ENCODE measurements around the gene SPON2.

SPON2 gene

DNA sequence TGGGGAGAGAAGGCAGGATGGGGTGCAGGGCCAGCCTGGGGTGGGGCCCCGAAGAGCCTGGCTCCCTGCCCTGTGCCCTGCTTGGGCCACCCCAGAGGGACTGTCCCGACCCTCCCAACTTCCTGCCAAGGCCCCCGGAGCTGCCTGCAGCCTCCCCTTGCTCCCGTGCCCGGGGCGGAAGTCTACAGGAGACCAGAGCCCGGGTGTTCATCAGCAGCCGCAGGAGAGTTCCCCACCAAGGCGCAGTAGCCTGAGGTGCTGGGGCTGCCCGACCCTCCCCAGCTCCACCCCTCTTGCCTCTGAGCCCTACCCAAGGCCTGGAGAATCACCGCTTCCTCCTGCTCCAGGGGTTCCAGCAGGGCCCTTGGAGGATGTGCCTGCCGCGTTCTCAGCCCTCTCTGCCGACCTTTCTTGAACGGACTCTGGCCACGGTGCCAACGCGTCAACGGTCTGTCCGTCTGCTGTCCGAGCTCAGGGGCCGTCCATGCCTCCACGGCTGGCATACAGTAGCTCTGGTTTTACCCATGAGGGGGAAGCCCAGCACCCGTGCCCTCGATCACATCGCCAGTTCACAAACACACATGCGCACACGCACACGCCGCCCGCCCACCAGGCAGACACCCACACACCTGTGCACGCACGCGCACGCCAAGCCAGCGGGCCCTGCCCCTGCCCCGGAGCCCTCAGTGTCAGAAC, 36.0 kb upstream of the SPON2 start:
- no peak for DNase-seq

DNA sequence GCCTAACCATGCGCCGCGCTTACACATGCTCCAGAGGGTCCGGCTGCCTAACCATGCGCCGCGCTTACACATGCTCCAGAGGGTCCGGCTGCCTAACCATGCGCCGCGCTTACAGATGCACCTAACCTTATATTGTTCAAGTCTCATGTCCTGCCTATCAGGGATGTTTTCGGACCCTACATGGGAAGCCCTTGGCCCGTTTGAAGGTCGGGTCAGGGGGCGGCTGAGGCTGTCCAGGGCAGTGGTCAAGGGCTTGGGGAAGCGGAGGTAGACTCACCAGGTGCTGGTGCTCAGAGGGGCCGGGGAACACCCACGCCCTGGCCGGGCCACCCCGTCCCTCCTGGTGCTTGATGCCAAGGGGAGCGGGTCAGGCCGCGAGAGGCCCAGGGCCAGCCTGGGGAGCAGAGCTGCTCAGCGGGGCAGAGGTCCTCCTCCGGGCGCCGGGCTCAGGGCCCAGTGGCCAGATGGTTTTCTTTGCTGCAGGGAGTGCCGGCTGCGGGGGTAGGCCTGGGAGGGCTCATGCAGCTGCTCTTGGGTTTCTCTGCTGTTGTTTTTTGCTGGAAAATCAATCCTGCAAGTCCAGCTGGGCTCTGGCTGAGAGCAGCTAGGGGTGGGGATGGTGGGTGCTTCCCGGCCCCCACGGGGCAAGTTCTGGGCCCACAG, 35.4 kb upstream of the SPON2 start:
- DNase-seq = peak; percentile 53 to 55

DNA sequence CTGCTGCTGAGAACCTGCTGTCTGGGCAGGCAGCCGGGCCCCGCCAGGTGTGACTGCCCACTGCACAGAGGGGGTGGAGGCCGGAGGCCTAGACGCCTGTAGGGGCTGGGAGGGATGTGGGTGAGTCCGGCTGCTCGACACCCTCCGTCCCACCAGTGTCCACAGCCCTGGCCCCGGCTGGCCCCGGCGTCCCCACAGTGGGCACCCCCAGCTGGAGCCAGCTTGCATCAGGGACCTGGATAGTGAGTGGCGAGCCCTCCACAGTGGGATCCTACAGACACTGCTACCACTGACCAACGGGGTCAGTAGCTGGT, 34.7 kb upstream of the SPON2 start:
- DNase-seq = no peak

DNA sequence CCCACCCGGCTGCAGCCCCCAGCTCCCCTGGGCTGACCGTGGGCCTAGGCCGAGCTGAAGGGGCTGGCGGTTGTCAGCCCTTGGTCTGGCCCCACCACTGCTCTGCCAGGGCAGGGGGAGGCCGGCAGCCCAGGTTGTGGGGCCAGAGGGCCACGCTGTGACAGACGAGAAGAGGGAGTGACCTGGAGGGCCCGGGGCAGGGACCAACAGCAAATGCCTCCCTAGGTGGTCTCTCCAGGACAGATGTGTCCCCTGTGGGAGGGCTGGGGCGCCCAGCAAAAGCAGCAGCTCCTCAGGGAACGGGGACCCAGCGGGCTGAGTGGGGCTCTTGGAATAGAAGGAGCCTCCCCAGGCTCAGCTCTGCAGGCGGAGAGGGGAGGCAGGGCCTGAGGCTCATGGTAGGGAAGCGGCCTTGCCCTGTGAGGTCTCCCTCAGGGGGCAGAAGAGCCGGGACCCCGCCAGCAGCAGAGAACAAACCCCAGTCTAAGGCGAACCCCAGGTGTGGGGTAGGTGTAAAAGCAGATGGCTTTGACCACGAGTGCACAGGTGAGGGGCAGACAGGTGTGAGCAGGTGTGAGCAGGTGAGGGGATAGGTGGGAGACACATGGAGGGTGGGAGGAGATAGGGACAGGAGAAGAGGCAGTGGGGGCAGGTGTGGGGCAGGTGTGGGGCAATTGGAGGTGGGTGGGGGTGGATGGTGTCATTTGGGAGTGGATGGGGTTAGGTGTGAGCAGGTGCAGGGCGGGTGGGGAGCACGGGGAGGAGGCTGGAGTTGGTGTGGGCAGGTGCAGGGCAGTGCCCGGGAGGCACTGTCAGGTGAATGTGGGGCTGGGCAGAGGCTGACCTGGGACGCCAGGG, 34.1 kb upstream of the SPON2 start:
- DNase-seq = no peak

DNA sequence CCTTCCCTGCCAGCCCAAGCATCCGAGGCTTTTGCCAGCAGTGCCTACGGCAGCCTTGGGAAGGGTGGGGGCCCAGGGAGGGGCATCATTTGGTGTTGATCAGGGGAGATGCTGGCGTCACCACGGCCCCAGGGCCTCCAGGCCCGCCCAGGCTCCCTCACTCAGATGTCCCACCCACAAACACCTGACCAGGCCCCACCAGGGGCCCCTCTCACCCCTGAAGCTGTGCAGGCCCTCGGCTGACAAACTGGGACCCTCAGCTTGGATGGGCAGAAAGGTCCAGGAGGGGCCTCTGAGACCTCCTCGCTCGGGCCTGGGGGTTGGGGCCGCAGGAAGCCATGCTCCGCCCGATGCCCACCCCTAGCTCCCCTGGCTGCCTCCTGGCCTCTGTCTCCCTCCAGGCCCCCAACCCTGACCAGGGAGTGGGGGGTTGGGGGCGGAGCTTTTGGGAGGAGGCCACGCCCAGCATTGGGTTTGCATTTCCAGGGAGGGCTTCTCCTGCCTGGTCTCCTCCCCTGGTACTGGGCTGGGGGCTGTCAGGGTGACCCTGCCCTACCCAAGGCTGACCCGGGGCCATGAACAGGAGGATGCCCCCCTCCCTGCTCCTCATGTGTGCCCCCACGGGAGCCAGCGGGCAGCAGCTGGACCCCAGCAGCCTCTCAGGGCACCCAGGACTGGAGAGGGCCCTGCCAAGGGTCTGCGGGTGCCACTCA, 33.4 kb upstream of the SPON2 start:
- no peak for DNase-seq

DNA sequence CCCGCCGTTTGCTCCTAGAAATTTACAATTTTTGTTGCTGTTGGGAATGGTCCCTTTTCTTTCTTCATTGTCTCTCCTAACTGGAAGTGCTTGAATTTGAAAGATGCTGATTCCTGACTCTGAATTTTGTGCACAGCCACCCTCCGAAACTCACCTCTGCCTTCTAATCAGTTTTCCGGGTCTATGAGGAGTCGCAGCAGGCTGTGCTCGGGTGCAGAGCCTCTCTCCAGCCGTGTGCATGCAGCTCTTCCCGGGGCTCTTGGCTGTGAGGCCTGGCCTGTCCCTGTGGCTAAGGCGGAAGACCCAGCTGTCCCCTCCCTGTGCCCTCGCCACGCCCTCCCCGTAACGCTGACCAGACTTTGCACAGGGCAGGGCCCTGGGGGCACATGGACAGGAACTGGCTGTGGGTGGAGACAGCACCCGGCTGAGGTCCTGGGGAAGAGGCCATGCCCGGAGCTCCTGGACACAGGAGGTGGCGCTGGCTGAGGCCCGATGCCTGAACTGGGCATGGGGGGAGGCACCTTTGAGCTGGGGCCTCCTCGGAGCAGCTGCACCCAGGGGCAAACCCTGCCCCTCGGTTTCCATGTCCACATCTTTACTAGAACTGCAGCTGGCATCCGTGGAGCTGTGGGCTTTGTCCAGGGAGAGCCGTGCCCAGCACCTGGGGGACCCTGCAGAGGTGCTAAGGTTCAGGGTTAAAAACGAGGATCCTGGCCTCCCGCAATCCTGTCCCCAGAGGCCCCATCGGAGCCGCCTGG, 32.6 kb upstream of the SPON2 start:
- DNase-seq = no peak

DNA sequence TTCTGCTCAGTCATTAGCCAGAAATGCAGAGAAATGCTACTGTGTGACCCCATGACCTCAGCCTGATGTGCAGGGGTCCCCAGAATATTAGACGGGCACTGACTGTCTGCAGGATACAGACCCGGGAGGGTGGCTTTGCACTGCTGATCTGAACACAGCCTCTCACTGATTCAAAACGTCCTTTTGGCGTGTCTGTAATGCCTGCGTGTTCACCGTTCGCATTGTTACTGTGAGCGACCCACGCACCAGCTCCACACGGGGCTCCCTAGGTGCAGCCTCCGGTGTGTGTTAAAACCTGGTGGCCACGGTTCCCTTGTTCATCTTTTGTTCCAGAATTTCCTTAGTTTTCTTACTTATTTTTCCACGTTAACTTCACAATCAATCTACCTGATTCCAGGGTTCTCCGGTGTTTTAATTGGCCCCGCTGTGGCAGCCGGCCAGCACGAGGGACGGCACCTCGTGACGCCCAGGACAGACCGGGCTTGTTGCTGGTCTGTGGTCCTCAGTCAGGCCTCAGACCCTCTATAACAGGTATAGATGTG, 32.0 kb upstream of the SPON2 start:
- DNase-seq = no peak

DNA sequence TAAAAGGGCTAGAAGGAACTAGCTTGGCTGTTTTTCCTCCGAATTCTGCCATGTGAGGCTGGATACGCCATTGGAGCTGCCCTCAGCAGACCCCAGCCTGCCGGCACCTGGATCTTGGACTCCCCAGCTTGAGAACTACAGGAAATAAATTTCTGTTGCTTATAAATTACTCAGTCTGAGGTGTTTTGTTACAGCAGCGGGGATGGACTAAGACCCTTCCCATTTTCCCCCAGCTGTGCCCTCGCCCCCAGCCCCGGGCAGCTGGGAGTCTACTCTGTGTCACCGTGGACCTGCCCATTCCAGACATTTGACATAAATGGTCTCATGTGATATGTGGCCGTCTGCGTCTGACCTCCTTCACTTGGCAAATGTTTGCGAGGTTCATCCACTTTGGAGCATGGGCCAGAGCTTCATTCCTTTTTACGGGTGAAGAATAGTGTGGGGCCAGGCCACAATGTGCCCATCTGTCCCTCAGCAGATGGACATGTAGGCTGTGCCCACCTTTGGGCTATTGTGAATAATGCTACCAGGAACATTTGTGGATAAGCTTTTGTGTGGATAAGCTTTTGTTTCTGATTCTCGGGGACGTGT, 30.7 kb upstream of the SPON2 start:
- no peak for DNase-seq

DNA sequence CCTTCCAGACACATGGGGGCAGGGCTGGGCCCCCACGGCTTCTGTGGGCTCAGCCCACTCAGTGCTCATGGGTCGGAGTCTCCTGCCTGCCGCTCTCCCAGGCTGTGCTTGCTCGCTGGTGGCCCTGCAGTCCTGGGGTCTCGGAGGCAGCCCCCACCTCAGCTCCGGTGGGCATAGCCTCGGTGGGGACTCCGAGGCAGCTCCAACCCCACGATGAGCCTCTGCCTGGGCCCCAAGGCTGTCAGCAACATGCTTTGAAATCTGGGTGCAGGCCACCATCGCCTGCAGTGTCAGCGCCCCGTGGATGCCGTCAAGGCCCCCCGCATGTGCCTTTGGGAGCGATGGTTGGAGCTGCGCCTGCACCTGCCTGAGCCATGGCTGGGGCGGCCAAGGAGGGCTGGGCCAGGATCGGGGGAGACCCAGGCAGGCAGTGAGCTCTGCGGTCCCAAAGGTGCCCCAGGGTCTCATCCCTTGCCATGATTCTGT, 30.2 kb upstream of the SPON2 start:
- DNase-seq = no peak

DNA sequence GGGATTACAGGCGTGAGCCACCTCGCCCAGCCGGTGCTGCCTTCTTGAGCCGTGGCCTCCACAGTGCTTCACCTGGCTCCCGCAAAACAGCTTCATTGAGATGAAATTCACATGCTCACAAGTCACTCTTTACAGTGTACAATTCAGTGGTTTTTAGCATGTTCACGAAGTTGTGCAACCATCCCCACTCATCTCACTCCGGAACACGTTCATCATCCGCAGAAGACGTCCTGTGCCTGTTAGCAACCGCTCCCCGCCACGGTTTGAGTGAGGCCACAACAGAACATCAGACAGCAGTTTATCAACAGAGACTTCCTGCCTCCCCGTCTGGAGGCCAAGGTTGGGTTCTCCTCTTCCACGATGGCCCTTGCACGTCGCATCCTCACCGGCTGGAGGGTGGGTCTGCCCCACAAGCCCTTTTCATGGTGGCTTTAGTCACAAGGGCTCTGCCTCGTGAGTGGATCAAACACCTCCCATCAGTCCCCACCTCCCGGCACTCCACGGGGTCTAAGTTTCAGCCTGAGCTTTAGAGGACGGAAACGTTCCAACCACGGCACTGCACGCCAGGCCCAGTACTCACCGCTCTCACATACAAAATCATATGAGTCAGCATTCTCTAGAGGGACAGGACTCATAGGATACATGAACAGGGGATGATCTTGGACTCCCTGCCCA, 29.6 kb upstream of the SPON2 start:
- no peak for DNase-seq

DNA sequence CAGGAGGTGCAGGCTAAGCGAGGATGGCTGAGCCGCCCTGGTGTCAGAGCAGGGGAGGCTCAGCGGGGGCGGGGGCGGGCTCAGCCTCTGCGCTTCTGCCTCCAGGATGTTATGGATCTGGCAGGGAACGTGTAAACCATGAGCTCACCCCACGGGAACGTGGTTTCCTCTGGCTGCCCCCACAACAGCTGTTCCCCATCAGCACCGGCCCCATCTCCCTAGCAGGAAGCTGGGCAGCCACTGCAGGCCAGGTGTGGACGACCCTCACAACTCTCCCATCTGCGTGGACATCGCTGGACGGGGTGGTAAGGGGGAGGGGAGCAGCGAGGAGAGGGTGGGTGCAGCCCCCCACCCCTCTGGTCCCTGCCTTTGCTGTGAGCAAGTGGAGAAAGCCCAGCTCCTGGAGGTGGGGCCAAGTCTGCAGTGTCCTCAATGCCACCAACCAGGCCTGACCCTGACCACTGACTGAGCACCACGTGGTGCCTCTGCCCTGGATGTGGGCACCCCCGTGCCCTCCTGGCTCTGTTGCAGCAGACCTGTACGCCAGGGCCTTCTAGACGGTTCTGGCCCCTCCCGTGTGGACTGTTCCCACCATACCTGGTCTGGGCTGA, 28.1 kb upstream of the SPON2 start:
- no peak for DNase-seq

DNA sequence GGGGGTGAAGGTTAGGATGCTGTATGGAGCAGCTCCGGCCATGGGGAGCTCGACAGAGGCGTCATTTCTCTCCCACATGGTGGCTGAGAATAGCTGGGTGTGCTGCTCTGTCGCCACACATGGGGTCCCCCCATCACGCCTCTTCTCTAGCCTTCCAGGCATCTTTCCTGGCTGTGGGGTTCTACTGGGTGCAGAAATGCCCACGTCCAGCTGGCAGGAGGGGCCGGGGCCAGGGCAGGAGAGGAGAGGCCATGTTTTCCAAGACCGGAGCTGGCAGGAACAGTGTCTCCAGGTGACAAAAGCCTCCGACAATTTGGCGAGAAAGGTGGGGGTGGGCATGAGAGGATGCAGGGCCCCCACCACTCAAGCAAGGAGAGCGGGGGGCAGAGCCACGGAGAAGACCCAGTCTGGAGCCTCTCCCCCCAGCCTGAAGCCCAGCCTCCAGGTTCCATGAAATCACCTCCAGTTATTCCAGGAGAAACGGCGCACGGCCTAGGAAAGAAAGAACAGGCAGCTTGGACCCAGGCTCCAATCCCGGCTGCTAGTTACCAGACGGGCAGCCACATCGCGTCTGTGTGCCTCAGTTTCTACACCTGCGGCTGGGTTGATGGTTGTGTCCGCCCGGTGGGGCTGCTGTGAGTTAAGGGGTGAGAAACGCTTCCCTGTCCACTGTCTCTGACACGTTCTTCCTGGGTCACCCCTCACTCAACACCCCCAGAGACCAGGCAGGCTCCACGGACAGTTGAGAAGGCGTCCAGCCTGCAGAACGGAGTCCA, 27.4 kb upstream of the SPON2 start:
- no peak for DNase-seq

DNA sequence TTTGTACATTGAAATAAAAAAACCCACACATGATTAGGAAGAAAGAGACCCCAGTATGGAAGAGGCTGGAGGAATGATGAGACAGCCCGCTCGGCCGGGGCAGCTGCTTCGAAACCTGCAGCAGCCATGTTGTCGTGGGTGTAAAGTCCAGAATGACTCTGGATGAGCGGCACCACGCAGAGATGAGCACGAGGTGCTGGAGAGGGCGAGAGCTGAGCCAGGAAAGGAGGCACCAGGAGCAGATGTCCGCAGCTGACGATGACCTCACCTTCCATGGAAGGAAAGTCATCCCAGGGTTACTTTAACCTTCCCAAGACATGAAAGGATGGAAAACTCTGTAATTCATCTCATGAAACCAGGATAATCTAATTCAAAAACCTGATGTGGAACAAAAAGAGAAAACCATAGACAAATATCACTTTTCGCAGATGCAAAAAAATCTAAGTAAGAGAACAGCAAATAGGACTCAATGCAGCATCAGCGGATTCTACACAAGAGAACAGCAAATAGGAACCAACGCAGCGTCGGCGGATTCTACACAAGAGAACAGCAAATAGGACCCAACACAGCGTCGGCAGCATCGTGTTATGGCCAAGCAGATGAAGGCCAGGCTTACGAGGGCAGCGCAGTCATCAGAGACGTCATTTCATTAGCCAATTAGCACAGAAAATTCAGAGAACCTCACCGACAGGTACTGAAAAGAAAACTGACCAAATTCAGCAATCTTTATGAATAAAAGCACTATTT, 25.9 kb upstream of the SPON2 start:
- DNase-seq = no peak

DNA sequence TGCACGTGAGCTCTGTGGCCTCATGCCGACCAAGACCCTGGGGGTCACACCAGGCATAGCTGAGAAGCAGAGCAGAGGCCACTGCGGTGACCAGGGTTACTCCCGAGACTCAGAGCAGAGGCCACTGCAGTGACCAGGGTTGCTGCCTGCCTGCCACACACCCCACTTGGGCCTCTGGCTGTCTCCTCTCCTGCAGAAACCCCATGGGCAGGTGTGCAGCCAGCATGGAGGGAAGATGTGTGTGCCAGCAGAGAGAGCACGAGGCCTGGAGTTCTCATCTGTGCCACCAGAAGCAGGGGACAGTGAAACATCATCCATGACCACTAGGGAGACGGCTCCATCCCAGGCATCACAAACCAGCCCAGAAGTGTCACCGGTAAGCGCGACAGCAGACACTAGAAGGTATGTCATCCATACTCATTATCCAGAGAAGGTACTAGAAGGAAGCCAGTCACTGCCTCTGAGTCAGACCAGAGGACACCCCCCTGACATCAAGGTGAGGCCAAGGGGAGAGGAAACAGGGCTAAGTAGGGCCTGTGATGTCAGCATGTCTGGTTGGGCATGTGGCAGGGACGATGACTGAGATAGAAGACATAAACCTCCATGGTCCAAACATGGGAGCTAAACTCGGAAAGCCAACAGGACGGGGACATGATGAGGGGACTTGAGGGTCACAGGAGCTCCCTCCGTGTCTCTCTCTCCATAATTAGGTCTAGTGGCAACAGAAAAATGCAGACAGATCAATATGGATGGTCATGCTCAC, 24.2 kb upstream of the SPON2 start:
- no peak for DNase-seq

DNA sequence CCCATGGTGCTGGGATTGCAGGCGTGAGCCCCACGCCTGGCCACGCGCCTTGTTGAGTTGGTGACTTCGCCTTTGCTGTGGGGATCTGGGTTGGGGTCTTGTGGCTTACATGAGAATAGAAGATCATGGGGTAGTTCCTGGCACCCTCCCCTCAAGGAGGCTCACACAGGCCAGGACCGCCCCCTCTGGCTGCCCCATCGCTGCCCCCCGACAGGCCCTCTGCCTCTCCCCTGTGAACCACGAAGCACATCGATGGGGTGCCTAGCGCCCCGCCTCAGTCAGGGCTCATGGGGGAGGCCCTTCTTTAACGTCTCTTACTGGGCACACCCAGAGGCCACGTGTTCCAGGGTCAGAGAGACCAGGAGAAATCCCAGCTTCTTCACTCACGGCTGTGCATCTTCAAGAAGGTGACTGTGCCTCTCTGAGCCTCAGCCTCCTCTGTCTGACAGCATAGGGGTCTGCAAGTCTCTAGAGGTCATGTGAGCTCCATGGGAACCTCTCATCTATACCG, 23.6 kb upstream of the SPON2 start:
- no peak for DNase-seq

DNA sequence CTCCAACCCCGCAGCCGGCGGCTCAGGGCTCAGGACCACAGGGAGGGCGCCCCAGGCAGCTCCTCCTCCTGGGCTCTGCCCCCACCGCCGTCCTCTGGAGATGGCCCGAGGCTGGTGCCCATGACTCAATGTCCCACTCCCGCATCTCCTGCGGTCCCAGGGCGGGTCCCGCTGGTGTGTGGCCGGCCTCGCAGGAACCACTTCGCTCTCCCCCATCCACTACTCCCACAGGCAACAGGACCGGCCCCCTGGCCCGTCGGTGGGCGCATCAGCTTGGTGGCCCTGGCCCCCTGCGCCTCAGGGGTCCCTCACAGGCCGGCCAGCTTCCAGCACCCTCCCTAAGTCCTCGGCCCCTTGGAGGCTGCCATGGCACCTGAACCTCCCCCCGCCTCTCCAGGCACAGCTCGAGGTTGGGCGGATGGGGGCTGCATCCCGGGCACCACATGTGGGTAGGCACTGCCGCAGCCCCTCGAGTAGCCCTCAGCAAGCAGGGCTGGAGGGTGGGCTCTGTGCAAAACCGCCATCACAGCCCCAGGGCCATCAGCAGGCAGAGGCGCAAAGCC, 22.8 kb upstream of the SPON2 start:
- no peak for DNase-seq

DNA sequence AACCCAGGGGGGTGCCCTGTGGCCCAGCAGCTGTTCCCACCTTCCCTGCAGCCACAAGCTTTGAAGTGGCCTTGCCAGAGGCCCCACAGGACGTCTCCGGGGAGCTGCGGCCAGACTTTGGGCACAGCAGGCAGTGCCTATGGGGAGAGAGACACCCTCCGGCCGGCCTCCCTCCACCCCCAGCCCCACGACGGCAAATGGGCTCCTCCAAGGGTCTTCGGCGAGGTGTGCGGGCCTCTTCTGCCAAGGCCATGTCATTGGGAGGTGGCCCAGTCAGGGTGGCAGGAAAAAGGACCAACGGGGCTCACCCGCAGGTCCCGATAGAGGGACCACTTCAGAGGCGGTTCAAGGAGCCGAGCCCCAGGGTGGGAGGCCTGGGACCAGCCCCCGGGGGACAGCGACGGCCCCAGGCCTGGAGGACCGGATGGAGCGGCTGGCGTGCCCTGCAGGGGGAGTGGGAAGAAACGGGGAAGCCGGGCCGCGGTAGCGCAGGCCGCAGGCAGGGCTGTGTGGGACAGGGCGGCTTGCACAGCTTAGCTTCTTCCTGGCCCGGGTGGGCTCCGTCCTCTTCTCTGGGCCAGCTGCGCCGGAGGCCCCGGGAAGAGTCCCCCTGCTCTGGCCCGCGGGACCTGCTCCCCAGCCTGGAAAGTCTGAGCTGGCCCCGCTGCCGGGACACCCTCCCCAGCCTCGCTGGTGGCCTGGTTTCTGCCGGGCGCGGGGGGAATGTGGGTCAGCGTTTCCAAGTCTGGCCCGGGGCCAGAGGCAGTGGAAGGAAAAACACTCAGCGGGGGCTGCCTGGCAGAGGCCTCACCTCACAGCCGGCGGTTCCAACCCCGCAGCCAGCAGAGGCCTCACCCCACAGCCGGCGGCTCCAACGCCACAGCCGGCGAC, 21.9 kb upstream of the SPON2 start:
- DNase-seq = peak in 1 of 2 donors; percentile 24

All from hippocampal formation (tissue), 2 donors.